Inflammatory macrophage treated with lipopolysaccharide for 4 hours (primary cell): Measurements from ENCODE around the gene BBC3.
A peak's percentile ranks its signal among the peaks of the same experiment; 100 is the strongest.
"Not testable (repeated sequence)": the region's sequence is repeated elsewhere in the genome, so short reads cannot be mapped to it uniquely, and the experiment has no call there.

Source experiments
- DNase-seq: peaks from one replicate; pipeline ENCODE4 v3.0.0-alpha.2; 2020

BBC3 gene, protein sequence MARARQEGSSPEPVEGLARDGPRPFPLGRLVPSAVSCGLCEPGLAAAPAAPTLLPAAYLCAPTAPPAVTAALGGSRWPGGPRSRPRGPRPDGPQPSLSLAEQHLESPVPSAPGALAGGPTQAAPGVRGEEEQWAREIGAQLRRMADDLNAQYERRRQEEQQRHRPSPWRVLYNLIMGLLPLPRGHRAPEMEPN

GRCh38 chr19:47230921-47231214, at the start of gene BBC3:
BBC3 (minus strand) TSS chr19:47231199; CDS start chr19:47228431, 2,768 bp downstream.
- DNase-seq: no peak

- peak; percentile 39 for DNase-seq
Measured at GRCh38 chr19:47280183-47280797, 49.3 kb upstream of the BBC3 start.

DNA sequence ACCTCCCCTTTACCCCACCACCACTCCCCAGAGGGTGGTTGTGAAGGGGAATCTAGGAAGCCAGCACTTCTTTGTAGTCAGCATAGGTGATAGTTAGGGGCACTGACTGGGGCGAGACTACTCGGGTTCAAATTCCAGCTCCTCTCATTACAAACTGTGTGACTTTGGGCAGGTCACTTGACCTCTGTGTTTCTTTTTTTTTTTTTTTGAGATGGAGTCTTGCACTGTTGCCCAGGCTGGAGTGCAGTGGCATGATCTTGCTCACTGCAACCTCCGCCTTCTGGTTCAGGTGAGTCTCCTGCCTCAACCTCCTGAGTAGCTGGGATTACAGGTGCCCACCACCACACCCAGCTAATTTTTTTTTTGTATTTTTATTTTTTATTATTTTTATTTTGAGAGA, 45.5 kb upstream of the BBC3 start:
- not testable (repeated sequence) for DNase-seq

DNA sequence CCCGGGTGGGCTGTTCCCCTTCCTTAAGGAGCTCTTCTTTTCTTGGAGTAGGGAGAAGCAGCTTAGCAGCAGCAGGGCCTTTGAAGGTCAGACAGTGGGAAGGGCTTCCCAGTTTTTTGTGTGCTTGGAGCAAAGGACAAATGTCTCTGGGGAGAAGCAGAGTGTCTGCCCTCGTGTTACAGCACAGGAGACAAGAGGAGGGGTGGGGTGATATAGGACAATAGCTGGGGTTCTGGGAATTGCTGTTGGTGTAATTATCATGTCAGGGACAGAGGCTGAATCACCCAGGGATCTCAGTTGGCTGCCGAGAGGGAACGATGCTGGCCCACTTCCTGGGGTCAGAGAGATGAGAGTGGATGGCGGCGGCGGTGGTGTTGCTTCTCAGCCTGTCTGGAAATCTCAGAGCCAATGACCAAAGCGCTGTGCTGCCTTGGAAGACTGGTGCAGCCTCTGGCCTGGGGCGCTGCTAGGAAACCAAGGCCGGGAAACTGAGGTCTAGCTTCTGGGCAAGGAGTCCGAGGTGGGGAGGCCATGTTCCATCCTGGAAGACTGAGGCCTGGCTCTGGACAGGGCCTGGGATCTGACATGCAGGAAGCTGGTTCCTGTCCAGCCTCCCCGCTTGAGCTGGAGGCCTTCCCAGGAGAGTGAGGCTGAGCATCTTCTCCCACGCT, 44.9 kb upstream of the BBC3 start:
- no peak for DNase-seq

- no peak for DNase-seq
Measured at GRCh38 chr19:47274891-47275761, 44.1 kb upstream of the BBC3 start.

- DNase-seq: peak; percentile 96
Measured at GRCh38 chr19:47274071-47274890, 43.3 kb upstream of the BBC3 start, which contains the start of gene INAFM1. INAFM1 (plus strand) TSS chr19:47274885; CDS start chr19:47274920, 35 bp downstream.

DNA sequence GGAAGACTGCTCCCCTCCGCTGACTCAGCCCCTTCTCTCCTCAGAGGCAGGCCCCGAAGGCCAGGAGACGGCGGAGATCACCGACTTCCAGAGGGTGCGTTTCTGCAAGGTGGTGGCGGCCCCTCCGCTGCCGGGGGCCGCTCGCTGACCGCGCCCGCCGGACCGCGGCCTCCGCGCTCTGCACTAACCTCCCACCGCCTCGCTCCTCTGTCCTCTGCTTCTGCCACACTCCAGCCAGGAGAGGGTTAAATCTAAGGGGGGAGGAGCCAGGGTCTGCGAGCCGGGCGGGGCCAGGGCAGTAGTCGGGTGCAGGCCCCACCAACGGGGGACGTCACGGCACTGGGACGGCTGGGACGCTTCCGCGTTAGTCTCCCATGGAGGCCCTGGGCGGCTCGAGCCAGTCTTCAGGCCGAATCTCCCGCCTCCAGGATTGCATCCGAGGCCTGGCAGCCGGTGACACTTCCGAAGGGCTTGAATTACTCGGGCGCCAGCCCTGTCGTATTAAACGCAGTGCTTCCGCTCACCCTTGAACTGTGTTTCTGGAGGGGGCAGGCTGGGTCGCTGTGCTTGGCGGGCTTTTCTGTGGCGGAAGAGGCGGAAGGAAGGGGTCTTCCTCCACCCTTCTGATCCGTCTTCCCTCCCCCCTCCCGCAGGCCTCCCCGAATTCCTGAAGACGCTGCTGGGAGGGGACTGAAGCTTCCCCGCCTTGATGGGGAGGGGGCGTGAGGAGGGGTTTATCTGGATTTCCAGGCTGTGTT, 42.5 kb upstream of the BBC3 start:
- peak; percentile 93 for DNase-seq

DNA sequence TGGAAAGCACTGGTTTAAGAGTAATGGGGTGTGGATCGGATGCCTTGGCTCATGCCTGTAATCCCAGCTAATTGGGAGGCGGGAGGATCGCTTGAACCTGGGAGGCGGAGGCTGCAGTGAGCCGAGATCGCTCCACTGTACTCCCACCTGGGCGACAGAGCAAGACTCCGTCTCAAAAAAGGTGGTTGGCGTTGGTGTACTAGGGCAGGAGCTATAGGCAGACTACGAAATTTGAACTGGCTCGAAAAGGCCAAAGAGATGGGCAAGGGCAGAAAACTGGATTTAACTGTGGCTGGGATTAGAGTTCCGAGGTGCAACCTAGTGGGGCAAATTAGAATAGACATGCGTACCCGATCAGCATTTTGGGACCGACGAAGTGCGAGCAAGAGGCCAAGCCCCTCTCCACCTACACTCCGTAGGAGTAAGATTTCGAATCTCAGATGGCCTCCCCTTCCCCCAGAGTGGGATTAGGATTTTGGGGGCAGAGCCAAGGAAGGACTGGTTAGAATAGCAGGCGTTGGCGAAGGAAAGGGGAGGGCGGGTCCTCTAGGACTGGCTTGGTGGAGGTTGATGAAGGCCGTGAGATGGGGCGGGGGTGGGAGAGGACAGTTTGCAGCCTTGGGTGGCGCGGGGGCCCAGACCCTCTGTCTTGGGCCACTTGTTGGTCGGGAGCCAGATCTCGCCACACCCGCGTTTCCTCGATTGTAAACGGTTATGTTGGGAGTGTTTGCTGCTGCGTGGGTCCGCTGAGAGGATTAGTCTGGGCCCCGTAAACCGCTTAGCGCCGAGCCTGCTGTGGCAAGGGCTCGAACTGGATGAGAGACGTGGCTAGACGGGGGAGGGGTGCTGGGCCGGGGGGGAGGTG, 41.7 kb upstream of the BBC3 start:
- no peak for DNase-seq

GRCh38 chr19:47271949-47272348, 41.0 kb upstream of the BBC3 start:
- DNase-seq: no peak

- no peak for DNase-seq
Measured at GRCh38 chr19:47270408-47270807, 39.4 kb upstream of the BBC3 start.

DNA sequence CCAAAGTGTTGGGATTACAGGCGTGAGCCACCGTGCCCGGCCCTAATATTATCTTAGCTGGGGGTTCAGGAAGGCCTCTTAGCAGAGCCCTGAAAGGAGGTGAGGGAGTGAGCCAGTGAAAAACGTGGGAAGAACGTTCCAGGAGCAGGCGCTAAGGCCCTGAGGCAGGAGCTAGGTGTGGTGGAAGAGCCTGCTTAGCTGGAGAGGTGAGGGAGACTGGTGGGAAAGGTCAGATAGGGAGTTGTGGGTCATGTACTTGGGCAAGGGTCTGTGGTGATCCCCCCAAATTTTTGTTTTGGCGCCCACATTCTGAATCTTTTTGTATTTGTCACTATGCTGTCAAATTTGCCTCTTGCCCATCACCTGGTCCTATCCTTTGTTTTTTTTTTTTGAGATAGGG, 38.6 kb upstream of the BBC3 start:
- DNase-seq: no peak

GRCh38 chr19:47268028-47268427, 37.0 kb upstream of the BBC3 start:
- DNase-seq: no peak

GRCh38 chr19:47267350-47267759, 36.4 kb upstream of the BBC3 start:
- no peak for DNase-seq

DNA sequence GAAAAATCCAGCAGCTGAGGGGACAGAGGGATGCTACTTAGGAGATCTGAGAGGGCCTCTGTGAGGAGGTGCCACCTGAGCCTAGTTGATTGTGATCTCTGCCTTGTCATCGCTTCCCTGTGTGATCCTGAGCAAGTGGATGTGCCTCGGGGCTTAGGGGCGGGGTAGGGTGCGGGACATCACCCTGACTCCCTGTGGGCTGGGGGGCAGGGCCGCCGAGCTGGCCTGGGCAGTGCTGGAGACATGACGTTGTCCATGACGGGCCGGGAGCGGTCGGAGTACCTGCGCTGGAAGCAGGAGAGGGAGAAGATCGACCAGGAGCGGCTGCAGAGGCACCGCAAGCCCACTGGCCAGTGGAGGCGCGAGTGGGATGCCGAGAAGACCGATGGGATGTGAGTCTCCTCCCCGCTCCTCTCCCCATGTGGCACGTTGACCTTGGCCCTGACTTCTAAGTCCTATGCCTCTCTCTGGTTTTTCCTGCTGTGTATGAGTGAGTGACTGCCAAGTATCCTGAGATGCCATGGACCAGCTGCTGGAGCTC, 35.5 kb upstream of the BBC3 start:
- DNase-seq: no peak

- no peak for DNase-seq
Measured at GRCh38 chr19:47264629-47265028, 33.6 kb upstream of the BBC3 start.

DNA sequence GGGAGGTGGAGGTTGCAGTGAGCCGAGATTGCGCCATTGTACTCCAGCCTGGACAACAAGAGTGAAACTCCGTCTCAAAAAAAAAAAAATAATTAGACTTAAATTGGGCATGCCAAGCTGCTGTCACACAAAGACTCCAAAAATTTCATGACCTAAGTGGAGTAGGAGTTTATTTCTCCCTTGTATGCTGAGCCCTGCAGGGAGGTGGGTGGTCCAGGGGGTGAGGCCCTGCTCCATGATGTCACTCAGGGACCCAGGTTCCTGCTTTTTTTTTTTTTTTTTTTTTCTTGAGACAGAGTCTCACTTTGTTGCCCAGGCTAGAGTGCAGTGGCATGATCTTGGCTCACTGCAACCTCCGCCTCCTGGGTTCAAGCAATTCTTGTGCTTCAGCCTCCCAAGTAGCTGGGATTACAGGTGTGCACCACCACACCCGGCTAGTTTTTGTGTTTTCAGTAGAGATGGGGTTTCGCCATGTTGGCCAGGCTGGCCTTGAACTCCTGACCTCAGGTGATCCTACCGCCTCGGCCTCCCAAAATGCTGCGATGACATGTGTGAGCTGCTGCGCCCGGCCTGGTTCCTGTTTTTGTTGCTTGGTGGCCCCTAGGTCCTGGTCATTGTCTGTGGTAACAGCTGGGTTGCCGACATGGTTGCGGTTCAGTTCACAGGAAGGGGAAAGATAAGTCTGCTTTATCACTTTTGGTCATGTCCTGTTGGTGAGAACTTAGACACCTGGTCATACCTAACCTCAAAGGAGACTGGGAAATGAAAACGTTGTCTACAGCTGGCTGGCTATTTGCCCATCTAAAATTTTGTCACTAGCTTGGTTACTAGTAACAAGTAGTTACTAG, 31.2 kb upstream of the BBC3 start:
- not testable (repeated sequence) for DNase-seq

DNA sequence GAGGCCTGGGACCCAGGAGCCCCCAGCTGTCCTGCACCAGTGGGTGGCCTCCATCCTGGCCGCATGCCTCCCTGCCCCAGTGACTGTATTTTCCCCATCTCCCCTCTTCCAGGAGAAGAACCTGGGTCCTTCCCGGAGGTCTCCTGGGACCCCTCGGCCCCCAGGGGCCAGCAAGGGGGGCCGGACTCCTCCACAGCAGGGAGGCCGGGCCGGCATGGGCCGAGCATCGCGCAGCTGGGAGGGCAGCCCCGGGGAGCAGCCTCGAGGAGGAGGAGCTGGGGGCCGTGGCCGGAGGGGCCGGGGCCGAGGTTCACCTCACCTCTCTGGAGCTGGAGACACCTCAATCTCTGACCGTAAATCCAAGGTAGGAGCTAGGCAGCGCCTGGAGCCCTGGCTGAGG, 29.5 kb upstream of the BBC3 start:
- no peak for DNase-seq

- no peak for DNase-seq
Measured at GRCh38 chr19:47258895-47259555, 28.0 kb upstream of the BBC3 start.

DNA sequence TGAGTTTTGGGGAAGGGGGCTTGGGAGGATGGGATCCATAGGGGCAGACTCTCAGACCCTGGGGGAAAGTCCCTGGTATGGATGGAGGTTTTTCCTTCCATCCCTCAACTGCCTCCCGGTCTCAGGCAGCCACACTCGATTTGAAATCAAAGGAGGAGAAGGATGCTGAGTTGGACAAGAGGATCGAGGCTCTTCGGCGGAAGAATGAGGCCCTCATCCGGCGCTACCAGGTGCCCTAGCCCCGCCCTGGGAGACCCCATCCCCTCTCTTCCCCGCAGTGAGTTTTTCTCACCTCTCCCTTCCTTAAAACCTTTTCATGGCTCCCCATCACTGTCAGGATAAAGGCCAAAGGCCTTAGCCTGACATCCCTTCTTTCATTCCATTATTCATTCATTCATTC, 27.4 kb upstream of the BBC3 start:
- DNase-seq: no peak
